GM10266 (cell line): ENCODE measurements around the gene SYT1.

Experiments
- DNase-seq: peaks from one replicate; pipeline ENCODE4 v3.0.0; 2012; ENCODE audit errors: extremely low spot score
- CTCF ChIP-seq: IDR thresholded peaks from 2 replicates; pipeline ENCODE4 v1.5.1; 2012; ENCODE audit warnings: mild to moderate bottlenecking, low read depth; ENCODE audit not compliant: control insufficient read depth, insufficient read depth; ENCODE audit errors: missing control alignments

The SYT1 gene

DNA sequence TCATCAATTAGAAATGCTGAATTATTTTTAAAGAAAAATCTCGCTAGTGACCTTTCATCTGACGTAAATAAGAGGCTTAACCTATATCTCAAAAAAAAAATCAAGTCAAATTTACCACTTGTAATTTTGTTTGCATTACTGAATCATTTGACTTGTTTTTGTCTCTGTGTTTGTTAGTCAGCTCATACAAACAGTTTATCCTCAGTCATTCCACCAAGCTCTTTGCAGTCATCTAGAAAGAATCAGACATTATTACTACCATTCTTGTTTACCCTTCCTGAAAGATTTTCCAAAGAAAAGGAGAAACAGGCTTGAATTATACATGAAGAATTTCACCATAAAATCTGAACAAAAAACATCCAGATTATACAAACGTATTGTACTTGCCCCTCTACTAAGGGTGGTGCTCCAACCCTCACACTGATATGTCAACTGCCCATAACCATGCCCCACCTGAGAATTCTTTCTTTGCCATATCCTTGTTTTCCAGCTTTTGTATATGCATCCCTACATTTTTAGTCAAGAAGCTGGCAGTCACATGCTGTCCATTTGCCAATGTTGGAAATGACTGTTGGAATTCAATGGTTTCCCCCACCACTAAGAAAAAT is 569.0 kb downstream of the SYT1 start:
- DNase-seq, result no peak
- TF ChIP-seq CTCF, result no peak

DNA sequence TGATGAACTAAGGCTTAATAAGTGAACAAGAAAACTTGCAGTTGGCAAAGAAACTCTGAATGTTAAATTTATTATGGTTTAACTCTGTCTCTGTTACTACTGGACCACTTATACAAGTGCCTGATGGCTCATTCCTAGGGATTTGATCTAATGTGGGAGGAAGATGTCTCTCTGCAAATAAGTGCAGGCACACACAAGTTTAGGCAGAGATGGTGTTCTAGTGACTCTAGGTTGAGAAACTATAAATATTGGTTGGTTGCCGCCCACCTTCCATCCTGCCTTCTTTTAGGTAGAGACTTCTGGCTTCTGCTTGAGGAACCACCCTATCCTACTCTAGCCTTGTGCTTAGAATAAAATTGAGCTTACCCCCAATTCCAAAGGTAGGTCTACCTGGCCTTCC is 570.0 kb downstream of the SYT1 start:
- TF ChIP-seq CTCF, result no peak
- DNase-seq, result no peak

DNA sequence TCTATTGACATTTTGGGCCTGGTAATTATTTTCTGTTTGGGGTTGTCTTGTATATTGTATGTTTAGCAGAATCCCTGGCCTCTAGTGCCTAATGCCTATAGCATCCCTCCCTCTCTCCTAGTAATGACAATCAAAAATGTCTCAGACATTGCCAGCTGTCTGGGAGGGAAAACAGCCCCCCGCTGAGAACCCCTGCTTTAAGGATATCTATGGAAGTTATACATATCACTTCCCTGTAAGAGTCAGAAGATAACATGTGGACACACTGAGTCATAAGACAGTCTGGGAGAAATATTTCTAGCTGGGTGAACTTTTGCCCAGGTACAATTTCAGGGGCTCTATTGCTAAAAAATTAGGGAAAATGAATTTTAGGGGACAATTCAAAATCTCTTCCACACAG is 571.2 kb downstream of the SYT1 start:
- TF ChIP-seq CTCF, result no peak
- no peak for DNase-seq

GRCh38 chr12:79438480-79439174 is 574.1 kb downstream of the SYT1 start:
- no peak for TF ChIP-seq CTCF

DNA sequence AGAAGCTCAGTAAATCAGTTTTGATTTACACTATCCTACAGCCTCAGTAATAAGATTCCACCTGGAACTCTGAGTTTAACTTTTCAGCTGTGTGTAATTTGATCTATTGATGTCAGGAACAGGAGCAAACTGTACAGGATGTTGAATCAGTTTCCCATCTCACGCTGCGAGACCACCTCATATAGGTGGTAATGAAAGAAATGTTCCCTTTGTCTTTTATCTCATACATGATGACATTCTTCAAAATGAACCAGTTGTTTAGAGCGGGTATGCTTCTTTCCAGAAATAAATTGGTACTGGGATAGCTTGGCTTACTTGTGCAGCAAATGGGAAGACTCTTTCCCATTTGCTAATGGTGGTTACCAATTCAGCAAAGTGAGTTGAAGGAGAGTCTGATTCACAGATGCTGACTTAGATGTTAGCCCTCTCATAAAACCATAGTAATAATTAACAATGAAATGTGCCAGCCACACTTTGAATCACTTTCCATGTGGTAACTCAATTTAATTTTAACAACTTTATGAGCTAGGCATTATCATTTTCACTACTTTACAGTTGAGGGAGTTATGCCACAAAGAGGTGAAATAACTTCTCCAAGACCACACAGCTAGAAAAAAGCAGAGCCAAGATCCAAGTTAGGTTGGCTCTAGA is 574.7 kb downstream of the SYT1 start:
- DNase-seq, result no peak
- TF ChIP-seq CTCF, result no peak

More at GRCh38 chr12:79438480-79439174, 574.1 kb downstream of the SYT1 start:
- DNase-seq, result no peak

- no peak for DNase-seq
- no peak for TF ChIP-seq CTCF
Measured at GRCh38 chr12:79441534-79441933, 577.0 kb downstream of the SYT1 start.

GRCh38 chr12:79442396-79442795 is 577.8 kb downstream of the SYT1 start:
- no peak for DNase-seq
- no peak for TF ChIP-seq CTCF
